ENCODE results near the gene AQP10.

- no peak for TF ChIP-seq POLR2AphosphoS5 (IDR thresholded peaks at IDR 0.05; ENCODE audit: low read depth, low read length)
- TF ChIP-seq CTCF (IDR thresholded peaks at IDR 0.05) = no peak
These were observed 27.1 kb downstream of the AQP10 start for GRCh38 chr1:154347961-154348360.
